Mesothelial cell of epicardium (in vitro differentiated cells): ENCODE results near the gene FHDC1. TPM values are rescaled to one million over a fixed set of nuclear protein-coding genes. Genes with fewer than 3 reads are reported as not detected.

Experiments used
- DNase-seq, 2 experiments: peaks; one replicate each; pipeline ENCODE4 v3.0.0; 2021; ENCODE audit warnings: low spot score in 2 of 2; ENCODE audit not compliant: unreplicated experiment in 2 of 2
- H3K27ac Mint-ChIP-seq: 2 replicates; pipeline ENCODE4 v1.8.0; 2021; ENCODE audit warnings: mixed read lengths
- H3K27me3 Mint-ChIP-seq: 2 replicates; pipeline ENCODE4 v1.8.0; 2021; ENCODE audit warnings: low read depth, mixed read lengths
- H3K36me3 Mint-ChIP-seq: 2 replicates; pipeline ENCODE4 v1.8.0; 2021; ENCODE audit warnings: mixed read lengths
- H3K4me1 Mint-ChIP-seq: 2 replicates; pipeline ENCODE4 v1.8.0; 2021; ENCODE audit warnings: mixed read lengths
- H3K4me3 Mint-ChIP-seq: 2 replicates; pipeline ENCODE4 v1.8.0; 2021; ENCODE audit warnings: mild to moderate bottlenecking, moderate library complexity, mixed read lengths
- H3K9me3 Mint-ChIP-seq: 2 replicates; pipeline ENCODE4 v1.8.0; 2021; ENCODE audit warnings: mixed read lengths
- total RNA-seq: library from RNA; stranded (reverse); gene quantifications from 3 replicates; pipeline ENCODE4 v1.2.1, GENCODE V29; 2021
- TF ChIP-seq, protein P1 (sequence below): fragments of 200-600 bp; sonication (generic); IDR thresholded peaks from one replicate; pipeline ENCODE4 v1.5.0; 2021; ENCODE audit warnings: antibody characterized with exemption; ENCODE audit not compliant: unreplicated experiment

Gene FHDC1
- total RNA-seq, 1 donor from 2014 or later = 4.6 TPM

DNA sequence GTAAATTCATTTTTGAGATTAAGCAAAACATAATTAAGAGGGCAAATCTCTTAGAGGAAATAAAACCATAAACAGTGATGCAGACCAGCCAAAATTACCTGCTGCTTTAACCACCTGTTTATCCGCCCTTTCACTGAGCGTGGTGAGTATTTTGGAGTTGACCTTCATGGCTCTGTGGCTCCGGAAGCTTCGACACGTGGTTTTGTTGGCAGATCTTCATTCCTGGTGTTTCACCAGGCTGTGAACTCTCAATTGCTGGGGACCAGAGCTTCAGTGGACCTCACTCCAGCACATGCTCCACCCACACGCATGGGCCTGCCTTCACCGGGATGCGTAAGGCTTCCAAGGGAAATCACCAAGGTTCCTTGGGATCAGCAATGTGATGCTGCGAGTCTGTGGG, 83.8 kb downstream of the FHDC1 start:
- H3K4me1 Mint-ChIP-seq = peaks cover 14% of the 10 kb centered on the region
- no peaks in the 10 kb centered on the region for H3K27me3 Mint-ChIP-seq
- no peak overlapping the region for H3K4me3 Mint-ChIP-seq
- H3K27ac Mint-ChIP-seq = no peak overlapping the region
- TF ChIP-seq, protein P1, sequence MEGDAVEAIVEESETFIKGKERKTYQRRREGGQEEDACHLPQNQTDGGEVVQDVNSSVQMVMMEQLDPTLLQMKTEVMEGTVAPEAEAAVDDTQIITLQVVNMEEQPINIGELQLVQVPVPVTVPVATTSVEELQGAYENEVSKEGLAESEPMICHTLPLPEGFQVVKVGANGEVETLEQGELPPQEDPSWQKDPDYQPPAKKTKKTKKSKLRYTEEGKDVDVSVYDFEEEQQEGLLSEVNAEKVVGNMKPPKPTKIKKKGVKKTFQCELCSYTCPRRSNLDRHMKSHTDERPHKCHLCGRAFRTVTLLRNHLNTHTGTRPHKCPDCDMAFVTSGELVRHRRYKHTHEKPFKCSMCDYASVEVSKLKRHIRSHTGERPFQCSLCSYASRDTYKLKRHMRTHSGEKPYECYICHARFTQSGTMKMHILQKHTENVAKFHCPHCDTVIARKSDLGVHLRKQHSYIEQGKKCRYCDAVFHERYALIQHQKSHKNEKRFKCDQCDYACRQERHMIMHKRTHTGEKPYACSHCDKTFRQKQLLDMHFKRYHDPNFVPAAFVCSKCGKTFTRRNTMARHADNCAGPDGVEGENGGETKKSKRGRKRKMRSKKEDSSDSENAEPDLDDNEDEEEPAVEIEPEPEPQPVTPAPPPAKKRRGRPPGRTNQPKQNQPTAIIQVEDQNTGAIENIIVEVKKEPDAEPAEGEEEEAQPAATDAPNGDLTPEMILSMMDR = no peak
- no peaks in the 10 kb centered on the region for H3K36me3 Mint-ChIP-seq
- peaks cover 5% of the 10 kb centered on the region for H3K9me3 Mint-ChIP-seq
- DNase-seq = no peak

DNA sequence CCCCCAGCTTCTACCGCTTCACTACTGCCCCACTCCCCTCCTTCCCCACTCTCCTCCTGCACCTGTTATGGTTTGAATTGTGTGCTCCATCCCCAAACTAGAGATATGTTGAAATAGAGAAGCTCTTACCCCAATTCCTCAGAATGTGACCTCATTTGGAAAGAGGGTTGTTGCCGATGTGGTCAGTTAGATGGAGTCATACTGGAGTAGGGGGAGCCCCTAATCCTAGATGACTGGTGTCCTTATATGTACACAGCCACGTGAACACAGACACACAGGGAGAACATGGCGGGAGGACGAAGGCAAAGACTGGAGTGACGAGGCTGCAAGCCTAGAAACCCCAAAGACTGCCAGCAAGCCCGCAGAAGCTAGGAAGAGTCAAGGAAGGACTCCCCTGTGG, 84.3 kb downstream of the FHDC1 start:
- no peak overlapping the region for H3K4me3 Mint-ChIP-seq
- TF ChIP-seq, protein P1 = no peak
- H3K36me3 Mint-ChIP-seq = no peaks in the 10 kb centered on the region
- no peaks in the 10 kb centered on the region for H3K27me3 Mint-ChIP-seq
- peaks cover 14% of the 10 kb centered on the region for H3K4me1 Mint-ChIP-seq
- no peak overlapping the region for H3K27ac Mint-ChIP-seq
- no peak for DNase-seq
- peaks cover 5% of the 10 kb centered on the region for H3K9me3 Mint-ChIP-seq

DNA sequence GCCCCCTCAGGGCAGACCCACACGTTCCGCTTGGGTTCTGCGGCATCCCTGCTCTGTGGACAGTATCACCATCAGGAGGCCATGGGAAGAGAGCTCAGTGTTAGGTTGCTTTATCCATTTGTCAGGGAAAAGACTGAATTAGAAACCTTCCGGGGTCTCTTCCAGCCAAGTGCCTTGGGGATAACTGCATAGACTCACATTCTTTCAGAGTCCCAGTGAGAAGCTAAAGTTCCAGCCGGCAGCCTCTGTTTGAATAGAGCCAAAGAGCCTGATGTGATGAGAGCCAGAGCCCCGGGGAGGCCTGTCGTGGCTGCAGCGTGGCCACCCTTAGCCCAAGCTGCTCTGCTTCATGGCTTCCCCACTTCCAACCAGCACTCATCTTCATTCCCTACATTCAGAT, 85.2 kb downstream of the FHDC1 start:
- H3K27ac Mint-ChIP-seq = no peak overlapping the region
- peaks cover 5% of the 10 kb centered on the region for H3K9me3 Mint-ChIP-seq
- peaks cover 14% of the 10 kb centered on the region for H3K4me1 Mint-ChIP-seq
- TF ChIP-seq, protein P1 = no peak
- no peak overlapping the region for H3K4me3 Mint-ChIP-seq
- H3K27me3 Mint-ChIP-seq = no peaks in the 10 kb centered on the region
- H3K36me3 Mint-ChIP-seq = no peaks in the 10 kb centered on the region
- no peak for DNase-seq

DNA sequence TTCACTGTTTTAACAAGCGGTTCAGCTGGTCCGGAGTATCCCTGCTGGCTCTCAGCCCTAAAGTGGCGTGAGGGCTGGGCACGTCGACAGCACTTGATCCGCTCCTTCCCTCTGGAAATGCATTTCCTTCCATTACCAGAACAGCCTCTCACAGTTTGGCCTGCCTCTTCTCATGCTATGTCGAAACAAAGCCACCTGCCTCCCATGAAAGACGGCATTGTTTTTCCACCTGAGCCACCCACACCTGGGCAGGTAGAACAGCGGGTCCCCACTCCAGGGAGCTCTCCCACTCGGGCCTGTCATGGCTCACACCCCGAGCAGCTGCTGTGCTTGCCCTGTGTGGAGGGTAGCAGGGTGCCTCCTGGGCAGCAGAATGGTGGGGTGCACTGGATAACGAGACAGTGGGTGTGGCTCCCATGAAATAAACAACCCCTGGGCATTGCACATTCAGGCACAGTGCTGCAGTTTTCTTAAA, 86.2 kb downstream of the FHDC1 start:
- Mint-ChIP-seq H3K9me3 (peaks cover 5% of the 10 kb centered on the region), H3K4me3 (no peak overlapping the region), H3K27ac (no peak overlapping the region), H3K4me1 (peaks cover 14% of the 10 kb centered on the region), H3K27me3 (no peaks in the 10 kb centered on the region), H3K36me3 (no peaks in the 10 kb centered on the region)
- TF ChIP-seq, protein P1 = no peak
- no peak for DNase-seq

DNA sequence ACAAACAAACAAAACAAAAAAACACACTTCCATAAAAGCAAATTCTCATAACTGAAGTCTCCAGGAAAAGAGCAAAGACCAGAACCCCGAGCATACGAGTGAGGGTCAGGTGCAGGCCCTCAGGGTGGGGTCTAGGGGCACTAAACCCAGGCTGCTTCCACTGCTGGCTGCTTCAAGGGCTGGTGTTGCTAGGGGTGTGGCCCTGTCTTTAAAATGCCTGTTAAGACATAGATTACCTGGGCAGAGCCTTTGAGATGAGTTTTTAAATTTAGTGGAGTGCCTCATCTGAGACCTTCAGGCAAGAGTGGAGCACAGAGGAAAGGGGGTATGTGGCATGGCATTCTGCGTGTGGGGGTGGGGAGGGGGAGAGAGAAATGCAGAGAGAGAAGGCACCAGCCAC, 87.0 kb downstream of the FHDC1 start:
- TF ChIP-seq, protein P1 = no peak
- Mint-ChIP-seq H3K4me3 (no peak overlapping the region), H3K9me3 (peaks cover under 1% of the 10 kb centered on the region)

More for the DNA sequence above, 87.0 kb downstream of the FHDC1 start:
- no peaks in the 10 kb centered on the region for H3K27me3 Mint-ChIP-seq
- H3K36me3 Mint-ChIP-seq = no peaks in the 10 kb centered on the region
- H3K27ac Mint-ChIP-seq = no peak overlapping the region
- no peak for DNase-seq
- peaks cover 14% of the 10 kb centered on the region for H3K4me1 Mint-ChIP-seq
